ENCODE measurements around the gene RBM33. TPM values are rescaled to one million over a fixed set of nuclear protein-coding genes. Genes with fewer than 3 reads are reported as not detected.
A peak's percentile ranks its signal among the peaks of the same experiment; 100 is the strongest.

The RBM33 gene
- total and polyA plus RNA-seq, 2 of the 8 experiments (the other 6 are each of a cell fraction or from before 2014, with no cell fraction given), result 16.5 to 64.6 TPM

DNA sequence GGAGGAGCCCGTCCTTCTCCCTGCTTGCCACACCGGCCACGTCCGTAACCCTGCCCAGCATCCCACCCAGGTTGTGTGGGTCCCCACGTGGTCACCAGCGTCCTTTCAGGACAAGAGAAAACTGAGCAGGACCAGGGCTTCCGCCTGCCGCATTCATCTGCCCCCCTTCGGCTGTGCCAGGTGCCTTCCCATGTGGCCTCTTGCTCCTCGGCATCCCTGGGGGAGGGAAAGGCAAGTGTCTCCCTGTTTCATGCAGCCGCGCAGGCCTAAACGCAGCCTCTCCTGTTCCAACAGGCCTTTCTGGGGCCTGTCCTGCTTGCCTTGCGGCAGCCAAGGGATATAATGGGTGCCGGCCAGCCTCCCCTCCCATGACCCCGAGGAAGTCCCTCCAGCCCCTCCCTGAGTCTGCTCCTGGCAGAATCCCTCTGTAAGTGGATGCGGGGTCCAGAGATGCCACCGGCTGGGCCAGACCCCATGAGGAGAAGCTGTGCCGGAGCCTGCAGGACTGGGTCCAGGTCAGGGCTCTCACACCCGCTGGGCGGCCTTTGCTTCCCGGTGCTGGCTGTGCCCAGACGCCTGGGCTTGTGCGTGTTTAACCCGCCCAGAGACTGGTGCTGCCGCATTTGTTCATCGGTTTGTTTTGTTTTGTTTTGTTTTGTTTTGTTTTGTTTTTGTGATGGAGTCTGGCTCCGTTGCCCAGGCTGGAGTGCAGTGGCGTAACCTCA, 144.7 kb downstream of the RBM33 start:
- DNase-seq (ENCODE audit: low read depth in 1 of 2, low spot score in 2 of 2), result no peak
- Histone ChIP-seq H2BK5ac (ENCODE audit: low read depth, low read length) (no peak overlapping the region), H3K79me1 (ENCODE audit: low read depth, low read length) (0 out of 2 replicates have a peak, but pooled peaks cover 2% of the 10 kb centered on the region), H2BK120ac (replicated peaks; ENCODE audit: low read depth, low read length) (no peak overlapping the region), H3K23me2 (ENCODE audit: low read depth, low read length) (peaks cover 9% of the 10 kb centered on the region), H3K23ac (ENCODE audit: insufficient read length) (no peak overlapping the region), H2AFZ (ENCODE audit: low read length) (no peak overlapping the region), H3K56ac (replicated peaks; ENCODE audit: insufficient read length, low read depth, low read length) (no peak overlapping the region), H2AK5ac (ENCODE audit: low read depth, low read length) (no peak overlapping the region), H3K18ac (ENCODE audit: extremely low read depth, low read length) (no peak overlapping the region), H2BK20ac (ENCODE audit: low read length) (no peak overlapping the region), H3K36me3 (ENCODE audit: control insufficient read depth in 2 of 4, insufficient read depth in 4 of 4, low read length in 3 of 4) (no peaks in the 10 kb centered on the region), H4K5ac (ENCODE audit: insufficient read length, low read depth, low read length) (no peak overlapping the region), H2BK15ac (ENCODE audit: low read length) (no peak overlapping the region), H2BK12ac (ENCODE audit: low read depth, low read length) (no peak overlapping the region), H3K14ac (ENCODE audit: insufficient read length) (no peak overlapping the region), H3K9ac (replicated peaks in 1 of 4; ENCODE audit: extremely low read depth in 1 of 4, low read depth in 3 of 4, low read length in 3 of 4) (no peak overlapping the region), H4K20me1 (replicated peaks in 1 of 2; ENCODE audit: control insufficient read depth in 1 of 2, insufficient read depth in 2 of 2, low read length in 2 of 2) (peaks cover 0 to 10% of the 10 kb centered on the region in 2 experiments), H3K27me3 (replicated peaks in 1 of 4; ENCODE audit: control insufficient read depth in 3 of 4, extremely low read depth in 1 of 4, insufficient read depth in 3 of 4, low read length in 3 of 4) (peaks cover 0 to 17% (median 9%) of the 10 kb centered on the region in 4 experiments; a peak in 5 of 7 replicates), H4K8ac (ENCODE audit: extremely low read depth, insufficient read depth, low read length) (peak overlapping the region; percentile 75; the same call in 1 of the 2 replicates), H4K91ac (replicated peaks; ENCODE audit: insufficient read length, low read length) (no peak overlapping the region), H3K4me1 (replicated peaks in 1 of 4; ENCODE audit: control insufficient read depth in 3 of 4, insufficient read depth in 4 of 4, low read length in 3 of 4) (peaks cover 0 to 2% (median under 1%) of the 10 kb centered on the region in 4 experiments; a peak in 1 of 7 replicates), H3K27ac (ENCODE audit: low read depth, low read length) (no peak overlapping the region), H3K9me3 (ENCODE audit: insufficient read depth in 2 of 2, low read depth in 1 of 2, low read length in 1 of 2) (peaks cover 5 to 7% of the 10 kb centered on the region in 2 experiments; a peak in 1 of 4 replicates), H3K4ac (replicated peaks; ENCODE audit: insufficient read length, low read depth, low read length) (no peak overlapping the region), H3K79me2 (ENCODE audit: control insufficient read depth in 1 of 2, insufficient read depth in 2 of 2, low read length in 2 of 2) (no peaks in the 10 kb centered on the region), H3K4me3 (ENCODE audit: extremely low read depth in 1 of 4, insufficient read depth in 2 of 4, low read depth in 3 of 4, low read length in 4 of 4) (no peak overlapping the region), H3K4me2 (ENCODE audit: insufficient read depth in 1 of 2, low read depth in 2 of 2, low read length in 2 of 2) (no peak overlapping the region)
- CTCF ChIA-PET (ENCODE audit: partially characterized antibody), result interaction anchor here (0.6 to 1.9 kb wide), 2 partner anchors 242 to 409 kb away, joined by 4 to 5 read pairs; partner anchors contain the start of gene CNPY1
- TF ChIP-seq, protein P1, sequence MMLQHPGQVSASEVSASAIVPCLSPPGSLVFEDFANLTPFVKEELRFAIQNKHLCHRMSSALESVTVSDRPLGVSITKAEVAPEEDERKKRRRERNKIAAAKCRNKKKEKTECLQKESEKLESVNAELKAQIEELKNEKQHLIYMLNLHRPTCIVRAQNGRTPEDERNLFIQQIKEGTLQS (IDR thresholded peaks at IDR 0.05; ENCODE audit: insufficient read depth, low read depth, low read length), result no peak
- no peak for TF ChIP-seq CREB1 (IDR thresholded peaks at IDR 0.05)
- POLR2A ChIA-PET (ENCODE audit: partially characterized antibody), result no interaction called here
- FAIRE-seq, result no peak
- 87% methylated on average over 23 of the region's 29 CpGs; no CpG with 5 or more reads in 1 of the 2 experiments for WGBS, 2 experiments (ENCODE audit: extremely low coverage in 1 of 2, insufficient coverage in 1 of 2, insufficient read length in 1 of 2, insufficient replicate concordance in 2 of 2, low coverage in 1 of 2, low lambda C conversion rate in 2 of 2, missing lambda C conversion rate in 1 of 2)
